Neural cell (in vitro differentiated cells): ENCODE results near the gene SYCE3. TPM values are rescaled to one million over a fixed set of nuclear protein-coding genes. Genes with fewer than 3 reads are reported as not detected.

Experiments
- H2AFZ ChIP-seq: fragments of 200-600, 300-800 bp; sonication (generic), shearing (Covaris generic); 2 replicates; pipeline ENCODE4 v1.6.0; 2014; ENCODE audit warnings: low read depth, mild to moderate bottlenecking, antibody characterized with exemption, low read length, moderate library complexity
- H3F3A ChIP-seq: fragments of 200-600 bp; shearing (Covaris generic); 2 replicates; pipeline ENCODE4 v1.6.1; 2016; ENCODE audit warnings: mild to moderate bottlenecking, moderate library complexity, mixed read lengths, antibody characterized with exemption, low read length; ENCODE audit not compliant: insufficient read depth, poor library complexity, severe bottlenecking
- H3K27ac ChIP-seq: fragments of 200-600, 300-800 bp; sonication (generic), shearing (Covaris generic); 2 replicates; pipeline ENCODE4 v1.5.1; 2014; ENCODE audit warnings: mild to moderate bottlenecking, low read length, moderate library complexity
- H3K27me3 ChIP-seq: fragments of 300-800, 200-600 bp; sonication (generic), shearing (Covaris generic); 2 replicates; pipeline ENCODE4 v1.6.0; 2014; ENCODE audit warnings: mild to moderate bottlenecking, low read depth, low read length, moderate library complexity; ENCODE audit not compliant: insufficient read depth
- H3K36me3 ChIP-seq: fragments of 300-800, 200-600 bp; sonication (generic), shearing (Covaris generic); 2 replicates; pipeline ENCODE4 v1.5.1; 2014; ENCODE audit warnings: mild to moderate bottlenecking, antibody characterized with exemption, low read length, moderate library complexity; ENCODE audit not compliant: insufficient read depth
- H3K4me2 ChIP-seq: fragments of 300-800, 200-600 bp; sonication (generic), shearing (Covaris generic); 2 replicates; pipeline ENCODE4 v1.6.0; 2014; ENCODE audit warnings: mild to moderate bottlenecking, low read length
- H3K4me3 ChIP-seq: fragments of 300-800, 200-600 bp; sonication (generic), shearing (Covaris generic); 2 replicates; pipeline ENCODE4 v1.5.1; 2014; ENCODE audit warnings: mild to moderate bottlenecking, low read length, moderate library complexity
- H3K79me2 ChIP-seq: fragments of 200-600 bp; shearing (Covaris generic); replicated peaks from 2 replicates; pipeline ENCODE4 v1.6.0; 2014; ENCODE audit warnings: mild to moderate bottlenecking, low read length, moderate library complexity; ENCODE audit not compliant: insufficient read depth
- H3K9ac ChIP-seq: fragments of 300-800, 200-600 bp; sonication (generic), shearing (Covaris generic); 2 replicates; pipeline ENCODE4 v1.6.1; 2016; ENCODE audit warnings: mild to moderate bottlenecking, low read length, mixed read lengths
- H3K9me2 ChIP-seq: fragments of 200-600 bp; shearing (Covaris generic); 2 replicates; pipeline ENCODE4 v1.6.1; 2016; ENCODE audit warnings: mild to moderate bottlenecking, low read length, mixed read lengths; ENCODE audit not compliant: insufficient read depth
- H3K9me3 ChIP-seq: fragments of 200-600, 300-800 bp; sonication (generic), shearing (Covaris generic); 2 replicates; pipeline ENCODE4 v1.6.1; 2016; ENCODE audit warnings: mild to moderate bottlenecking, mixed run types, low read length, moderate library complexity, mixed read lengths
- H4K20me1 ChIP-seq: fragments of 200-600 bp; shearing (Covaris generic); 2 replicates; pipeline ENCODE4 v1.6.1; 2016; ENCODE audit warnings: mild to moderate bottlenecking, mixed run types; ENCODE audit not compliant: insufficient read depth
- EP300 ChIP-seq: fragments of 450-650 bp; conservative IDR thresholded peaks from 2 replicates; pipeline ENCODE4 v1.6.1; 2014; ENCODE audit warnings: antibody characterized with exemption, mild to moderate bottlenecking, moderate library complexity; ENCODE audit not compliant: poor library complexity, severe bottlenecking
- EZH2 ChIP-seq: fragments of 200-600, 300-800 bp; shearing (Covaris generic), sonication (generic); IDR thresholded peaks from 2 replicates; pipeline ENCODE4 v1.6.1; 2014; ENCODE audit warnings: antibody characterized with exemption, low read length, borderline replicate concordance, mild to moderate bottlenecking; ENCODE audit not compliant: insufficient read depth, poor library complexity, severe bottlenecking
- MXI1 ChIP-seq: fragments of 450-650 bp; conservative IDR thresholded peaks from 2 replicates; pipeline ENCODE4 v1.6.1; 2014; ENCODE audit warnings: antibody characterized with exemption, mild to moderate bottlenecking; ENCODE audit not compliant: poor library complexity, severe bottlenecking
- POLR2AphosphoS5 ChIP-seq: IDR thresholded peaks from 2 replicates; pipeline ENCODE4 v1.6.1; 2012
- RAD21 ChIP-seq: fragments of 450-650 bp; conservative IDR thresholded peaks from 2 replicates; pipeline ENCODE4 v1.6.1; 2014; ENCODE audit warnings: antibody characterized with exemption, mild to moderate bottlenecking, moderate library complexity
- SMC3 ChIP-seq: fragments of 450-650 bp; conservative IDR thresholded peaks from 2 replicates; pipeline ENCODE4 v1.6.1; 2014; ENCODE audit warnings: antibody characterized with exemption, mild to moderate bottlenecking, moderate library complexity; ENCODE audit not compliant: poor library complexity
- TAF1 ChIP-seq: IDR thresholded peaks from 2 replicates; pipeline ENCODE4 v1.6.1; 2012; ENCODE audit warnings: low read depth
- polyA plus RNA-seq: library from polyadenylated mRNA; depleted of rRNA; stranded (reverse); fragments of >200 nt; gene quantifications from 2 replicates; pipeline ENCODE4 v1.2.3, GENCODE V29; 2014
- TF ChIP-seq, protein P1 (sequence below): fragments of 450-650 bp; IDR thresholded peaks from 2 replicates; pipeline ENCODE4 v1.5.1; 2014; ENCODE audit warnings: antibody characterized with exemption, mild to moderate bottlenecking, moderate library complexity; ENCODE audit not compliant: poor library complexity, severe bottlenecking
- TF ChIP-seq, protein P2 (sequence below): IDR thresholded peaks from 2 replicates; pipeline ENCODE4 v1.6.1; 2012; ENCODE audit warnings: borderline replicate concordance

Gene SYCE3
- polyA plus RNA-seq, 1 donor from 2014 or later = not detected

DNA sequence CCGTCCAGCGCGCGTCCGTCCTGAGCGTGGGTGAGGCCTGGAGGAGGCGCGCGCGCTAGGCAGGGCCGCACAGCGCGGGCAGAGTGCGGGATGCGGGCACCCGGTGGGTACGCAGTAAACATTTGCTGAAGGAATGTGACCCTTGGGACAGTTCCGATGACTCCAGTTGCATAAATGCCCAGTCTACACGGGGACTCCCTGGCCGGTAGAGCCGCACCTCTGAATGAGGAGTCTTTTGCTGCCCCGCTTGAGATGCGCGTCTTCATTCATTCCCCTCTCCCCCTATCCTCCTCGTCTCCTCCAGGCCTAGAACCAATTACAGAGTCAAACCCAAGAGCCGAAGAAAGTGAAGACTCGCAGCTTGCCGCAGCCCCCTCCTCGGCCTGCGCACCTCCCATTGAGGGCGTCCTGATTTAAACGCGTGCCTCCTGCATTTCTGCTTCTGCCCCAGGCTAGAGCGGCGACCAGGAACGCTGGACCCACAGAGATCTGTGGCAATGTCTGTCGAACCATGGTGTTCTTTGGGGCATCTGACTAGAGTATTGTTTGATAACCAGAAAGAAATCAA lies 20.7 kb upstream of the SYCE3 start:
- H3K27ac ChIP-seq = peak overlapping the region; percentile 21
- peak overlapping the region; percentile 67 for H3K9ac ChIP-seq
- H3K27me3 ChIP-seq = no peaks in the 10 kb centered on the region
- H3K9me3 ChIP-seq = no peaks in the 10 kb centered on the region
- H3K4me3 ChIP-seq = peak overlapping the region; percentile 96
- H3K79me2 ChIP-seq = peaks cover 9% of the 10 kb centered on the region
- TF ChIP-seq TAF1 (no peak), EZH2 (no peak), RAD21 (peak; percentile 41), MXI1 (peak; percentile 13), SMC3 (peak; percentile 46), EP300 (no peak), POLR2AphosphoS5 (no peak)
- TF ChIP-seq, protein P1, sequence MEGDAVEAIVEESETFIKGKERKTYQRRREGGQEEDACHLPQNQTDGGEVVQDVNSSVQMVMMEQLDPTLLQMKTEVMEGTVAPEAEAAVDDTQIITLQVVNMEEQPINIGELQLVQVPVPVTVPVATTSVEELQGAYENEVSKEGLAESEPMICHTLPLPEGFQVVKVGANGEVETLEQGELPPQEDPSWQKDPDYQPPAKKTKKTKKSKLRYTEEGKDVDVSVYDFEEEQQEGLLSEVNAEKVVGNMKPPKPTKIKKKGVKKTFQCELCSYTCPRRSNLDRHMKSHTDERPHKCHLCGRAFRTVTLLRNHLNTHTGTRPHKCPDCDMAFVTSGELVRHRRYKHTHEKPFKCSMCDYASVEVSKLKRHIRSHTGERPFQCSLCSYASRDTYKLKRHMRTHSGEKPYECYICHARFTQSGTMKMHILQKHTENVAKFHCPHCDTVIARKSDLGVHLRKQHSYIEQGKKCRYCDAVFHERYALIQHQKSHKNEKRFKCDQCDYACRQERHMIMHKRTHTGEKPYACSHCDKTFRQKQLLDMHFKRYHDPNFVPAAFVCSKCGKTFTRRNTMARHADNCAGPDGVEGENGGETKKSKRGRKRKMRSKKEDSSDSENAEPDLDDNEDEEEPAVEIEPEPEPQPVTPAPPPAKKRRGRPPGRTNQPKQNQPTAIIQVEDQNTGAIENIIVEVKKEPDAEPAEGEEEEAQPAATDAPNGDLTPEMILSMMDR = peak; percentile 12
- TF ChIP-seq, protein P2, sequence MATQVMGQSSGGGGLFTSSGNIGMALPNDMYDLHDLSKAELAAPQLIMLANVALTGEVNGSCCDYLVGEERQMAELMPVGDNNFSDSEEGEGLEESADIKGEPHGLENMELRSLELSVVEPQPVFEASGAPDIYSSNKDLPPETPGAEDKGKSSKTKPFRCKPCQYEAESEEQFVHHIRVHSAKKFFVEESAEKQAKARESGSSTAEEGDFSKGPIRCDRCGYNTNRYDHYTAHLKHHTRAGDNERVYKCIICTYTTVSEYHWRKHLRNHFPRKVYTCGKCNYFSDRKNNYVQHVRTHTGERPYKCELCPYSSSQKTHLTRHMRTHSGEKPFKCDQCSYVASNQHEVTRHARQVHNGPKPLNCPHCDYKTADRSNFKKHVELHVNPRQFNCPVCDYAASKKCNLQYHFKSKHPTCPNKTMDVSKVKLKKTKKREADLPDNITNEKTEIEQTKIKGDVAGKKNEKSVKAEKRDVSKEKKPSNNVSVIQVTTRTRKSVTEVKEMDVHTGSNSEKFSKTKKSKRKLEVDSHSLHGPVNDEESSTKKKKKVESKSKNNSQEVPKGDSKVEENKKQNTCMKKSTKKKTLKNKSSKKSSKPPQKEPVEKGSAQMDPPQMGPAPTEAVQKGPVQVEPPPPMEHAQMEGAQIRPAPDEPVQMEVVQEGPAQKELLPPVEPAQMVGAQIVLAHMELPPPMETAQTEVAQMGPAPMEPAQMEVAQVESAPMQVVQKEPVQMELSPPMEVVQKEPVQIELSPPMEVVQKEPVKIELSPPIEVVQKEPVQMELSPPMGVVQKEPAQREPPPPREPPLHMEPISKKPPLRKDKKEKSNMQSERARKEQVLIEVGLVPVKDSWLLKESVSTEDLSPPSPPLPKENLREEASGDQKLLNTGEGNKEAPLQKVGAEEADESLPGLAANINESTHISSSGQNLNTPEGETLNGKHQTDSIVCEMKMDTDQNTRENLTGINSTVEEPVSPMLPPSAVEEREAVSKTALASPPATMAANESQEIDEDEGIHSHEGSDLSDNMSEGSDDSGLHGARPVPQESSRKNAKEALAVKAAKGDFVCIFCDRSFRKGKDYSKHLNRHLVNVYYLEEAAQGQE = no peak
- H4K20me1 ChIP-seq = no peaks in the 10 kb centered on the region
- no peaks in the 10 kb centered on the region for H3K36me3 ChIP-seq
- no peaks in the 10 kb centered on the region for H3K9me2 ChIP-seq
- H3F3A ChIP-seq = no peaks in the 10 kb centered on the region
- H2AFZ ChIP-seq = peak overlapping the region; percentile 18
- peak overlapping the region; percentile 84 for H3K4me2 ChIP-seq

DNA sequence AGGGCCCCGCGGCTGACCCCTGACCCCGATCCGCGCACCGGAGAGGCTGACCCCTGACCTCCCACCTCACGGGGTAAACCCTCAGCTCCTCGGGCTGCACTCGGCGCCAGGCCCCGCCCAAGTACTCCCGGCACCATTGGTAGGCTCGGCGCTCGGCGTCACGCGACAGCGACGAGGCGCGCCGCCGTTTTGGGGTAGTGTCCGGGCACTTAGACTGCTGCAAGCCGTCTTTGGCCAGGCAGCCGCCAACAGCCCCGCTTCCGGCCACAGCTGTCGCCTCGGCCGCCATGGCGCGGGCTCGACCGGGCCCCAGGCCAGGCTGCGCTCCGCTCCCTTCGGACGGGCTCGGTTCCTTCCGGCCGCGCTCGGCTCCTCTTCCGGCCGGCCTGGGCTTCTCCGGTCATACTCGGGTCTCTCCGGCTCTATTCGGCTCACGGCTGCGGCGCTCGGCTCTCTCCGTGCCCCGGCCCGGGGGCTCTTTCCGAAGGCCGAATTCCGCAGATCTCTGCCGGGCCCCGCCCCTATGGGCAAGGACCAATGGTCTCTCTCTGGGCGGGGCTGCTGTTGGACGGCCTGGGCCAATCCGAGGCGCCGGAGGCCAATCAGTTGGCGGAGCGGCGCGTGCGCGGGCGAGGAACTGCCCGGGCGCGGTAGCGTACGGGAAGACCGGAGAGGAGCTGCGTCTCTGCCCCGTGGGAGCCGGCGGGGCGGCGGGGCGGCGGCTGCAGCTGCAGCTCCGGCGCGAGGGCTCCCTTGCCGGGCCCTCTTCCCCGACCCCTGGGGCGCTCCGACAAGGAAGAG lies 20.0 kb upstream of the SYCE3 start, which contains the start of gene CHKB:
CHKB (minus strand) TSS at position 357 of the 801 bp plus-strand sequence; CDS start at position 289, 68 bp downstream.
- peak within 1 kb of the TSS; percentile 96 for H3K4me3 ChIP-seq
- H2AFZ ChIP-seq = peak within 1 kb of the TSS; percentile 94
- H3K36me3 ChIP-seq = no peaks in the 10 kb centered on the region
- H3K9ac ChIP-seq = peak within 1 kb of the TSS; percentile 97
- peak within 1 kb of the TSS; percentile 93 for H3K27ac ChIP-seq
- no peaks in the 10 kb centered on the region for H3K9me2 ChIP-seq
- peak within 1 kb of the TSS; percentile 84 for H3K4me2 ChIP-seq
- no peak for TF ChIP-seq EZH2
- TF ChIP-seq SMC3 = no peak
- no peak for TF ChIP-seq RAD21
- peak; percentile 10 for TF ChIP-seq EP300
- TF ChIP-seq POLR2AphosphoS5 = peak; percentile 78
- TF ChIP-seq, protein P1 = no peak
- peak; percentile 59 for TF ChIP-seq TAF1
- TF ChIP-seq, protein P2 = peak; percentile 49
- peak; percentile 78 for TF ChIP-seq MXI1
- no peaks in the 10 kb centered on the region for H4K20me1 ChIP-seq
- H3K9me3 ChIP-seq = no peaks in the 10 kb centered on the region
- no peaks in the 10 kb centered on the region for H3F3A ChIP-seq
- H3K27me3 ChIP-seq = no peaks in the 10 kb centered on the region
- peaks cover 9% of the 10 kb centered on the region for H3K79me2 ChIP-seq
